ES-I3 (cell line): ENCODE measurements around the gene NOD2.

ENCODE experiments used
- H3K36me3 ChIP-seq: 2 replicates; pipeline ENCODE4 v1.6.1; 2013; ENCODE audit warnings: mild to moderate bottlenecking, low read length, control low read depth, moderate library complexity; ENCODE audit not compliant: insufficient read depth
- H3K4me1 ChIP-seq: 2 replicates; pipeline ENCODE4 v1.6.1; 2013; ENCODE audit warnings: mild to moderate bottlenecking, control low read depth, low read length; ENCODE audit not compliant: insufficient read depth
- H3K9ac ChIP-seq: 2 replicates; pipeline ENCODE4 v1.6.1; 2013; ENCODE audit warnings: low read depth, mild to moderate bottlenecking, low read length, moderate library complexity
- H3K9me3 ChIP-seq: 2 replicates; pipeline ENCODE4 v1.6.1; 2013; ENCODE audit warnings: mild to moderate bottlenecking, low read length, moderate library complexity; ENCODE audit not compliant: control insufficient read depth, insufficient read depth

NOD2 gene

DNA sequence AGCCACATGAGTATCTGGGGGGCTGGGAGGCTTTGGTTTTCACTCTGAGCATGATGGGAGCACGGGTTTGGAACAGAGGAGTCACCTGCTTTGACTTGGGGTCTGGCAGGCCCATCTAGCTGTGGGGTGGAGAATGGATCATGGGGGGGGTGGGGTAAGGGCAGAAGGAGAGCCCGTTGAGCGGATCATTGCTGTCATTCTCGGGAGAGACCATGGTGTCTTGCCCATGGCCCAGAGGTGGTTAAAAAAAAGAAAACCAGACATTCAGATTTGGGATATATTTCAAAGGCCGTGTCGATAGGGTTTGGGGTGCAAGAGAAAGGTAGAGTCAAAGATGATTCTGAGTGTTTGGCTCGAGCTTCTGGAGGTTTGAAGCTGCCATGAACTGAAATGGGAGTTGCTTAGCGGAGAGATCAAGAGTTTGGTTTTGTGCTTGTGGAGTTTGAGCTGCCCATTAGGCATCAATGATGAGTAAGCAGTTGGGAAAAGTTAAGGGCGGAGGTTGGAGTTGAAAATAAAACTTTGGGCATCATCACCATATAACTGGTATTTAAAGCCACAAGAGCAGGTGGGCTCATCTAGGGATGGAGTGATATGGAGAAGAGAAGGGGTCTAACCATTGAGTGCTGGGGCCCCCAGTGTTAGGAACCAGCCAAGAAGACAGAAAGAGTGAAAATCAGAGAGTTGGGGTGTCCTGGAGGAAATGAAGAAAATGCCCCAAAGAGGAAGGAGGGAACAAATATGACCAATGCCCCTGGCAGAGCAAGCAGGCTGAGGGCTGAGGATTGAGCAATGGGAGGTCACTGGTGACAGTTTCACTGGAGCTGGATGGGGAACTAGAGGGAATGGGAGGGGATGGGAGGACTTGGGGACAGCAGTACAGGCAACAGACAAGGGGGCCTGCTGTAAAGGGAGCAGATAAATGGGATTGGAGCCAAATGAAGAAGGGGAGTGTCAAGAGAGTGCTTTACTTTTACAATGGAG lies 1.9 kb downstream of the NOD2 start:
- H3K4me1 ChIP-seq: no peaks in the 10 kb centered on the region; the same call in 1 of the 2 replicates
- H3K36me3 ChIP-seq: no peaks in the 10 kb centered on the region
- H3K9ac ChIP-seq: no peak overlapping the region
- H3K9me3 ChIP-seq: no peaks in the 10 kb centered on the region

DNA sequence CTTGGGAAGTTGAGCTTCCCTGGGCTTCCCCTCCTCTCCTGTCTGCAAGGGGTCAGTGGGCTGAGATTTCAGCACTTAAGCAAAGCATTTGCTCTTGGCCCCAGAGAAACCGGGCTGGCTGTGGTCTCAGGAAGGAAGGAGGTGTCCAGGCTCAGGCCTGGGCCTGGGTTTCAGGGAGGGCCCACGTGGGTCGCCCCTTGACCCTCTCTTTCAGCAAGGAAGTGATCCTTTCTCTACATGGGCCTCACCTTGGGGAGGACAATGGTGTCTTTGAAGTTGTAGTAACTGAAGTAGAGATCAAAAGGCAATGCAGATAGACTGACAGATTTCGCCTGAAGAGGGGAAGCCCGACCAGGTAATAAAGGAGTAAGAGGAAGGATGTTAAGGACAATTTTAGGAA lies 2.7 kb downstream of the NOD2 start:
- H3K4me1 ChIP-seq: no peaks in the 10 kb centered on the region; the same call in 1 of the 2 replicates
- H3K36me3 ChIP-seq: no peaks in the 10 kb centered on the region
- H3K9me3 ChIP-seq: no peaks in the 10 kb centered on the region
- H3K9ac ChIP-seq: no peak overlapping the region

DNA sequence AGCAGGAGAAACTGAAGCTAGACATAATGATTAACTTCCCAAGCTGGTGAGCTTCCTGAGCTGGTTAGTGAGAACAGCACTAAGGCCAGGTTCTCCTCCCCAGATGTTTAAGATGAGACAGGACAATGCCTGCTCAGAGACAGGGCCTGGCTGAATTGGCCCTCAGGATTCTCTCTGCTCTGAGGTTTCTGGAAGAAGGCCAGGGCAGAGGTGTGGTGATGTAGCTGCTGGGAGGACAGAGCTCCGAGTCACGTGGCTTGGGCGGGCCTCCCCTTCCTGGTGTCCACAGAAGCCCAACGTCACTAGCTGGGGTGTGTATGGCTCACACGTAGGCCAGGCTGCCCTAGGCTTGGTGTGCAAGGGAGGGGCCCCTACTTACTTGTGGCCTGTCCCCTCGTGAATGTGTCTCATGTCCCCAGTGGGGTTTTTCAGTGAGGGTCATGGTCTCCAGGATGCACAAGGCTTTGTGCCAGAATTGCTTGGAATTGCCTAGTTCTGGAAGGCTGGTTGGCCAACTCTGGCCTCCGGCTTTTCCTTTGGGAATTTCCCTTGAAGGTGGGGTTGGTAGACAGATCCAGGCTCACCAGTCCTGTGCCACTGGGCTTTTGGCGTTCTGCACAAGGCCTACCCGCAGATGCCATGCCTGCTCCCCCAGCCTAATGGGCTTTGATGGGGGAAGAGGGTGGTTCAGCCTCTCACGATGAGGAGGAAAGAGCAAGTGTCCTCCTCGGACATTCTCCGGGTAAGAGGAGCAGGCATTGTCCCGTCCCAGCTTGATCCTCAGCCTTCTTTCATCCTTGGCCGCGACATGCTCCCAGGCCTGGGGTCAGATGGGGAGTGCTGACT lies 3.4 kb downstream of the NOD2 start:
- H3K9ac ChIP-seq: no peak overlapping the region
- no peaks in the 10 kb centered on the region for H3K9me3 ChIP-seq
- no peaks in the 10 kb centered on the region; the same call in 1 of the 2 replicates for H3K4me1 ChIP-seq

GRCh38 chr16:50697421-50697715 lies 4.0 kb downstream of the NOD2 start:
- Histone ChIP-seq H3K9ac (no peak overlapping the region), H3K36me3 (no peaks in the 10 kb centered on the region), H3K4me1 (no peaks in the 10 kb centered on the region; the same call in 1 of the 2 replicates), H3K9me3 (no peaks in the 10 kb centered on the region)

More for the DNA sequence above, 3.4 kb downstream of the NOD2 start:
- no peaks in the 10 kb centered on the region for H3K36me3 ChIP-seq

DNA sequence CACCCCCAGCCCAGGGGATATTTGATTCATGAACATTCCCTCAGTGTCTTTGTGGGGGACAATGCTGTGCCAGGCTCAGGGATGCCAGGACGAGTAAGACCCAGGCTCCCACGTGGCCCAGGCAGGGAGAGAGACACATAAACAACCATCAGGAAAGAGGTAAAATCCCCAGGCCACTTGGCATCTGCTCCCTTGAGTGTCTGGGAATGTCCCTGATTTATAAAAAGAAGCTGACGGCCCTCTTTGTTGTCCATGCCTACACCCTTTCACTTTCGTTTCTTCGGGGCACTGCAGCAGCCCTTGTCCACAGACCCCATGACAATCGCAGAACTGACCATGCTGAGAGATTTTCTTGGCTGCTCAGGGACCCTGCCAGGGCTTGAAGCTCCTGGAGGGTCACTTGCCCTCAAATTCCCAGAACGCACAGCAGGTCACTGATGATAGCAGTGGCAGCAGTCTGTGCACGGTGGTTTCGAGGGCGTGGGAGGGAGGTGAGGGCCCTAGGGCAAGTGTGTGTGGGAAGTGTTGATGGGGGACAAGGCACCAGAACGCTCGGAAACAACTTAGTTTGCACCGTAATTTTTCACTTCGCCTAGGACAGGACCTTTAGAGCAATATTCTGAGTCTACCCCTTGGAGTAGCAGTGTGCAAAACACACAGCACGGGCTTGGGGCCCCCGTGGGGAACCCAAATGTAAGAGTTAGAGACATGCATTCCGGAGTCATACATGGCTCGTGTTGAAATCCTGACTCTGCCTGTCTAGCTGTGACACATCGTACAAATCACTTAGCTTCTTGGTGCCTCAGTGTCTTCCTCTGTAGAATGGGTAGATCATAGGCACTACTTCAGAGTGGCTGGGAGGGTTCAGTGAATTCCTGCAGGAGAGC lies 4.7 kb downstream of the NOD2 start:
- H3K9me3 ChIP-seq: no peaks in the 10 kb centered on the region
- H3K9ac ChIP-seq: no peak overlapping the region
- no peaks in the 10 kb centered on the region for H3K36me3 ChIP-seq
- no peaks in the 10 kb centered on the region; the same call in 1 of the 2 replicates for H3K4me1 ChIP-seq

DNA sequence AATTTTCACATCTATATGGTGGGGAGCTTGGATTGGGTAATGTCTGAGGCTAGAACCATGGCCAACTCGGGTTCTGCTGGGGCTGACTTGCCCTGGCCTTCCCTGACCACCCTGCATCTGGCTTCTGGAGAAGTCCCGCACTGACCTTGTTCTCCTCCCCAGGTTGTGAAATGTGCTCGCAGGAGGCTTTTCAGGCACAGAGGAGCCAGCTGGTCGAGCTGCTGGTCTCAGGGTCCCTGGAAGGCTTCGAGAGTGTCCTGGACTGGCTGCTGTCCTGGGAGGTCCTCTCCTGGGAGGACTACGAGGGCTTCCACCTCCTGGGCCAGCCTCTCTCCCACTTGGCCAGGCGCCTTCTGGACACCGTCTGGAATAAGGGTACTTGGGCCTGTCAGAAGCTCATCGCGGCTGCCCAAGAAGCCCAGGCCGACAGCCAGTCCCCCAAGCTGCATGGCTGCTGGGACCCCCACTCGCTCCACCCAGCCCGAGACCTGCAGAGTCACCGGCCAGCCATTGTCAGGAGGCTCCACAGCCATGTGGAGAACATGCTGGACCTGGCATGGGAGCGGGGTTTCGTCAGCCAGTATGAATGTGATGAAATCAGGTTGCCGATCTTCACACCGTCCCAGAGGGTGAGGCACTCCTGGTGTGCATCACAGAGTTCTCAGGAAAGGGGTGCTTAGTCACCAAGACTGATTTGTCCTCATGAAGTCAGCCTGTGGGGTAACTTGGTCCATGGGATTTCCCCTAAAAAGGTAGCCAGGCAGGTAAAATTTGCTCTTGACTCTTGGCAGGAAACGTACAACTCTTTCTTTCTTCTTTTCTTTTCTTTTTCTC lies 6.1 kb downstream of the NOD2 start:
- no peaks in the 10 kb centered on the region for H3K36me3 ChIP-seq
- no peak overlapping the region for H3K9ac ChIP-seq
- H3K9me3 ChIP-seq: no peaks in the 10 kb centered on the region
- H3K4me1 ChIP-seq: no peaks in the 10 kb centered on the region

DNA sequence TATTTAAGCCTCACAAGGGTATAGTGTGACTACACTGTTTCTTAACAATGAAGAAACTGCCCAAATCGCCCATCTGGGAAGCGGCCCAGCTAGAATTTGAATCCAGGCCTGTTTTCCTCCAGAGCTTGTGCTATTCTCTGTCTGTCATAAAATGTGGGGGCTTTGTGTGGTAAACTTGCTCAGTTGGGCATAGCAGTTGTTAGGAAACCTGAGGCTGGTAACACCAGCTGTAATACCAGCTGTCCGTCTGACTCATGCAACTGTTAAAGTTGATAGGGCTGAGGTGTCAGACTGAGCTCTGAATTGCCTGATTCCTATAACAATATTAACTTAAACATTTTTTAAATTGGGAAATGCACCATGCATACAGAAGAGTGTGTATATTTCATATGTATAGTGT lies 9.3 kb downstream of the NOD2 start:
- Histone ChIP-seq H3K36me3 (no peaks in the 10 kb centered on the region), H3K4me1 (no peaks in the 10 kb centered on the region), H3K9ac (no peak overlapping the region), H3K9me3 (peaks cover 5% of the 10 kb centered on the region; the same call in 1 of the 2 replicates)

DNA sequence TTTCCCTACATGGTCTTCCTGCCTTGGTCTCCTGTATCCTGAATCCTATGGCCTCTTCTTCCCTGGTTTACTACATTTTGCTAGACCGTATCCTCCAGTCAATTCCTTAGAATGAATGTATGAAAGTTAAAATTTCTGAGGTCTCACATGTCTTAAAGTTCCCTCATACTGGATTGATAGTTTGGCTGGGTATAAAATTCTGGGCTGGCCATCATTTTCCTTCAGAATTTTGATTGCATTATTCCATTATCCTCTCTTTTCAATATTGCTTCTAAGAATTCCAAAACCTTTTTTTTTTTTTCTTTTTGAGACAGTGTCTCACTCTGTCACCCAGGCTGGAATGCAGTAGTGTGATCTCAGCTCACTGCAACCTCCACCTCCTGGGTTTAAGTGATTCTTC lies 10.8 kb downstream of the NOD2 start:
- peaks cover 5% of the 10 kb centered on the region; the same call in 1 of the 2 replicates for H3K9me3 ChIP-seq

GRCh38 chr16:50705436-50706110 lies 12.2 kb downstream of the NOD2 start:
- H3K4me1 ChIP-seq: no peaks in the 10 kb centered on the region

More for the DNA sequence above, 10.8 kb downstream of the NOD2 start:
- Histone ChIP-seq H3K9ac (no peak overlapping the region), H3K4me1 (no peaks in the 10 kb centered on the region), H3K36me3 (no peaks in the 10 kb centered on the region)

DNA sequence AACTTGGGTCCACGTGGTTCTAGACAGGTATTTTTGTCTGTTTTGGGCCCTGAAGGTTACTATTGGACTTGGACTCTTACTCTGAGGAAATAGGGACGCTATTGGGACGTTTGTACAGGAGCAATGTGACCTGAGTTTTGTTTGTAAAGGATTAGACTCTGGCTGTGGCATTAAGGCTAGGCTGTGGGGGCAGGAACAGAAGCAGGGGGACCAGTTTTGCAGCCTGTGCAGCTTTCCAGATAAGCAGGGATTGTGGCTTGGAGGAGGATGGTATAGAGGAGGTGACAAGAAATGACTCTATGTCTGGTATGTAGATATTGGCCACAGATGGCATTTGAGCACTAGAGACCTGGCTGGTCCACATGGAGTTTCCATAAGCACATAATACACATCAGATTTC lies 12.8 kb downstream of the NOD2 start:
- Histone ChIP-seq H3K9me3 (peaks cover 5% of the 10 kb centered on the region; the same call in 1 of the 2 replicates), H3K36me3 (no peaks in the 10 kb centered on the region), H3K4me1 (no peaks in the 10 kb centered on the region), H3K9ac (no peak overlapping the region)

More at GRCh38 chr16:50705436-50706110, 12.2 kb downstream of the NOD2 start:
- no peaks in the 10 kb centered on the region for H3K36me3 ChIP-seq
- no peak overlapping the region for H3K9ac ChIP-seq
- H3K9me3 ChIP-seq: peaks cover 5% of the 10 kb centered on the region; the same call in 1 of the 2 replicates

GRCh38 chr16:50708373-50709060 lies 15.1 kb downstream of the NOD2 start:
- Histone ChIP-seq H3K9me3 (peaks cover 5% of the 10 kb centered on the region; the same call in 1 of the 2 replicates), H3K36me3 (no peaks in the 10 kb centered on the region), H3K4me1 (no peaks in the 10 kb centered on the region), H3K9ac (no peak overlapping the region)

GRCh38 chr16:50709061-50709684 lies 15.8 kb downstream of the NOD2 start:
- peaks cover 6% of the 10 kb centered on the region; the same call in 1 of the 2 replicates for H3K4me1 ChIP-seq
- H3K9ac ChIP-seq: no peak overlapping the region
- H3K36me3 ChIP-seq: no peaks in the 10 kb centered on the region
- H3K9me3 ChIP-seq: peaks cover 5% of the 10 kb centered on the region; the same call in 1 of the 2 replicates
